Measurements from ENCODE around the gene DCDC2C.

The DCDC2C gene

GRCh38 chr2:3712424-3712823 is 9.0 kb downstream of the DCDC2C start:
- no peak overlapping the region for H3K4me3 Mint-ChIP-seq
- H3K27ac Mint-ChIP-seq: no peak overlapping the region
- H3K4me1 Mint-ChIP-seq: no peaks in the 10 kb centered on the region
- no peak for DNase-seq
- no peak for ATAC-seq (replicated peaks)
- no peaks in the 10 kb centered on the region for H3K36me3 Mint-ChIP-seq
- peaks cover 4 to 10% of the 10 kb centered on the region in 2 donors for H3K27me3 Mint-ChIP-seq
- H3K9me3 Mint-ChIP-seq: no peaks in the 10 kb centered on the region

- Mint-ChIP-seq H3K9me3 (no peaks in the 10 kb centered on the region), H3K4me3 (no peak overlapping the region), H3K27ac (no peak overlapping the region), H3K36me3 (no peaks in the 10 kb centered on the region), H3K27me3 (peaks cover 4 to 10% of the 10 kb centered on the region in 2 donors), H3K4me1 (no peaks in the 10 kb centered on the region)
- DNase-seq (no peak), ATAC-seq (replicated peaks) (no peak)
These were observed 9.6 kb downstream of the DCDC2C start for GRCh38 chr2:3712831-3713503.

GRCh38 chr2:3718679-3719078 is 15.3 kb downstream of the DCDC2C start:
- ATAC-seq (replicated peaks) (no peak), DNase-seq (no peak)
- H3K9me3 Mint-ChIP-seq: peaks cover 11 to 12% of the 10 kb centered on the region in 2 donors
- no peak overlapping the region for H3K27ac Mint-ChIP-seq
- H3K4me1 Mint-ChIP-seq: no peaks in the 10 kb centered on the region
- H3K4me3 Mint-ChIP-seq: no peak overlapping the region
- peaks cover 5 to 14% of the 10 kb centered on the region in 2 donors for H3K27me3 Mint-ChIP-seq
- H3K36me3 Mint-ChIP-seq: no peaks in the 10 kb centered on the region

- ATAC-seq (replicated peaks) (no peak), DNase-seq (no peak)
- Mint-ChIP-seq H3K9me3 (peaks cover 7 to 12% of the 10 kb centered on the region in 2 donors), H3K27ac (no peak overlapping the region), H3K27me3 (peaks cover 14 to 34% of the 10 kb centered on the region in 2 donors), H3K36me3 (no peaks in the 10 kb centered on the region), H3K4me1 (no peaks in the 10 kb centered on the region), H3K4me3 (no peak overlapping the region)
These were observed 21.6 kb downstream of the DCDC2C start for GRCh38 chr2:3725002-3725401.

DNA sequence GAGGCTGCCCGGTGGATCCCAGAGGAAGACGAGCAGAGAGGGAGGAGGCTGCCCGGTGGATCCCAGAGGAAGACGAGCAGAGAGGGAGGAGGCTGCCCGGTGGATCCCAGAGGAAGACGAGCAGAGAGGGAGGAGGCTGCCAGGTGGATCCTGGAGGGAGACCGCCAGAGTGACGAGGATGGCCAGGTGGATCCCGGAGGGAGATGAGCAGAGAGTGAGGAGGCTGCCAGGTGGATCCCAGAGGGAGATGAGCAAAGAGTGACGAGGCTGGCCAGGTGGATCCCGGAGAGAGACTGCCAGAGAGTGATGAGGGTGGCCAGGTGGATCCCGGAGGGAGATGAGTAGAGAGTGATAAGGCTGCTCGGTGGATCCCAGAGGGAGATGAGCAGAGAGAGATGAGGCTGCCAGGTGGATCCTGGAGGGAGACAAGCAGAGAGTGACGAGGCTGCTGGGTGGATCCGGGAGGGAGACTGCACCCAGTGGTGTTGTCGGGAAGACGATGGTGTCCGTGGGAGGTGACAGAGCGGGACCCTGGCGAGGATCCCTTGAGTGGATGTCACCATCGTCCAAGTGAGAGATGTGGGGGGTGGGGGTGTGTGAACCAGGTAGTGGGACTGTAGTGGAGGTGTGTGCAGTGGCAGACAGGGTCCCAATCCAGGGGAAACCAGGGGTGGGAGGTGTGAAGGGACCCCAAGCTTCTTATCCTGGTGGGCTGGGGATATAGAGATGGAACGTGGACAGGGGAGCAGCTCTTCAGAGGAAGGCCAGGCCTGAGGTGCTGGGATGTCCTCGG is 22.3 kb downstream of the DCDC2C start:
- H3K27me3 Mint-ChIP-seq: peaks cover 14 to 34% of the 10 kb centered on the region in 2 donors
- ATAC-seq (replicated peaks) (no peak), DNase-seq (no peak)
- H3K36me3 Mint-ChIP-seq: no peaks in the 10 kb centered on the region
- peaks cover 4 to 11% of the 10 kb centered on the region in 2 donors for H3K9me3 Mint-ChIP-seq
- no peak overlapping the region for H3K4me3 Mint-ChIP-seq
- no peak overlapping the region for H3K27ac Mint-ChIP-seq
- H3K4me1 Mint-ChIP-seq: no peaks in the 10 kb centered on the region

- H3K9me3 Mint-ChIP-seq: peaks cover 3 to 4% of the 10 kb centered on the region in 2 donors
- no peak overlapping the region for H3K4me3 Mint-ChIP-seq
- H3K4me1 Mint-ChIP-seq: no peaks in the 10 kb centered on the region
- no peak overlapping the region for H3K27ac Mint-ChIP-seq
- DNase-seq: no peak
- no peak for ATAC-seq (replicated peaks)
- H3K27me3 Mint-ChIP-seq: peaks cover 14 to 31% of the 10 kb centered on the region in 2 donors
- H3K36me3 Mint-ChIP-seq: no peaks in the 10 kb centered on the region
These were observed 23.1 kb downstream of the DCDC2C start for GRCh38 chr2:3726511-3726910.

DNA sequence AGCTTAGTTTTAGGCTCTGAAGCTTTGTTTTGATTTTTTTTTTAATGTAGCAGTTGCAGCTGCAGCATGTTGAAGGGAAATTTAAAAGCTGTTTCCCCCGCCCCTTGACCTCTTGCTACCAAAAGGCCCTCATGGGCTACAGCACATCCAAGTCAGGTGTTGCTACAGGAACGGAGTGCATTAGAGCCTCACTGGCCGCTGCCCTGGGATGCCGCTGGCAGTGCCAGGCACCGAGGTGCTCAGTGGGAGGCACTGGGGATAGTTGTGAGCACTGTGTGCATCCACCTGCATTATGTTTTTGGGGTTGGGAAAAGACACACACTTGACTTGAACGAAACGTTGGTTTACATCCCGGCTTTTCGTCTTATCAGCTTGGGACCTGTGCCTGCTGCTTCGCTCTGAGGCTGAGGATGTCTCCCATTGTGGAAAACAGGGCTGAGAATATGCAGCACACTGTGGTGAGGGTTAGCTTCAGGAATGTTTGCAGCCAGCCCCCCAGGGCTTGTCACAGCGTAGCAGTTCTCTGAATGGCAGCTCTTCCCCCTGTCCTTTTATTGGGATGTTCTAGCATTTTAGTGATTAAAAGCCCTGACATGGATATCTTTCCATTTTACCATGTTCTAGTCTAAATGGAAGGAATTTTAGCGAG is 24.1 kb downstream of the DCDC2C start:
- Mint-ChIP-seq H3K27me3 (peaks cover 19 to 28% of the 10 kb centered on the region in 2 donors), H3K4me1 (no peaks in the 10 kb centered on the region), H3K9me3 (no peaks in the 10 kb centered on the region), H3K36me3 (no peaks in the 10 kb centered on the region), H3K27ac (no peak overlapping the region), H3K4me3 (no peak overlapping the region)
- DNase-seq (no peak), ATAC-seq (replicated peaks) (no peak)

DNA sequence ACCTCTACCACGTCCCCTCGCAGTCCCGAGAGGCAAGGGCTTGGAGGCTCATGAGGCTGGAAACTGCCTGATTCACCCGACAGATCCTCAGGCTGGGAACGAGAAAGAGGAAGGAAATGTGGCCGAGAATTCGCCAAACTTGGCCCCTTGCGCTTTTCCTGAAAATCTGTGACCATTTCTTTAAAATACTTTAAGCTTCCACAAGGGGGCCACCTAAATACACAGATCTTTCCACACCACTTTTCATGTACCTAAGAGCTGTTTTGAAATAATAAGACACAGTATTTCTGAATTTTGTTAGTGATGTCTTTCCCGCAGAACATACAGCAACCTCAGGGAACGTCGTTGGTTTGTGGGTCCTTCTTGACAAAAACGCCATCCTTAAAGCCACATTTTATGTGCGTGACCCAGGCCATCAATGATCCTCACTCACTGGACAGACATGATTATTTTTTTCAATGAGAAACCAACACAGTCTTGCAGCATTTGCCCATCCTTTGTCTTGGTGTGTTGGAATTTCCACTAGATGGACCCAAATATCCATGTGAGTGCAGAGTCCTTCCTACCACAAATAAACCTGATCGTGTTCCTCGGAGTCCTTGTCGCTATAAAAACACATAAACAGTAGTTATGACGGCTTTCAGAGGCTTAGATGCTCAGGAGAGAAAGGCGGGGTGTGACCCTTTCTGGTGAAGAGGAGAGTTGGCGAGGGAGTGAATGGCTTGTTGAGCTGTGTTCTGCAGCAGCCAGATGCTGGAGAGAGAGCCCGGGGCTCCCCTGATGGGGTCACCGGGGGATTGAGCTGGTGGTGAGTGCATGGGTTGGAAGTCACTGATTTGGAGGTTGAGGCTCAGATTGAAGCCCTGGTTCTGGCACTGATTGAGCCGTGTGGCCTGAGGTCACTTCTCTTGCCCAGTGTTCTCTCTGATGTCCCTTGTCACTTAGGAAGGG is 25.0 kb downstream of the DCDC2C start:
- DNase-seq (no peak), ATAC-seq (replicated peaks) (no peak)
- no peaks in the 10 kb centered on the region for H3K4me1 Mint-ChIP-seq
- no peaks in the 10 kb centered on the region for H3K36me3 Mint-ChIP-seq
- peaks cover 16 to 23% of the 10 kb centered on the region in 2 donors for H3K27me3 Mint-ChIP-seq
- H3K9me3 Mint-ChIP-seq: no peaks in the 10 kb centered on the region
- H3K4me3 Mint-ChIP-seq: no peak overlapping the region
- no peak overlapping the region for H3K27ac Mint-ChIP-seq

- Mint-ChIP-seq H3K4me3 (no peak overlapping the region), H3K27me3 (peaks cover 14 to 19% of the 10 kb centered on the region in 2 donors), H3K27ac (no peak overlapping the region), H3K36me3 (no peaks in the 10 kb centered on the region), H3K9me3 (no peaks in the 10 kb centered on the region), H3K4me1 (no peaks in the 10 kb centered on the region)
- DNase-seq (no peak), ATAC-seq (replicated peaks) (no peak)
These were observed 25.7 kb downstream of the DCDC2C start for GRCh38 chr2:3729055-3729448.

DNA sequence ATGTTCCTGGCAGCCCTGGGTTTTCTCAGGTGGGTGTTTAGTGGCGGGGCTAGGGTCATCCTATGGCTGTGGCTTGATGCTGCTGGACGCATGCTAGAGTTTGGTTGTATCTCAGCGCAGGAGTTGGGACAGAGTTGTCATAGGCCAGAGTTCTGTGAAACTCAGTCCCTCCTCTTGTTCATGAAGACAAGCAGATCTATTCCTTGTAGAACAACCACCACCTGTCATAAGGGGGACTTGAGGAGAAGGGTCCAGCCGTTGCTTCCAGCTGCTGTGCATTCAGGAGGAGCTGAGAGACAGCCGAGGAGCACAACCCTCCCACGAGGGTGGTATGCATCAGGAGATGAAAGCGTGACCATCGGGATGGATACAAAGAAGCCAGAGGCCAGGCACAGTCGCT is 26.4 kb downstream of the DCDC2C start:
- no peak overlapping the region for H3K4me3 Mint-ChIP-seq

GRCh38 chr2:3730646-3731045 is 27.3 kb downstream of the DCDC2C start:
- Mint-ChIP-seq H3K9me3 (no peaks in the 10 kb centered on the region), H3K4me3 (no peak overlapping the region), H3K36me3 (no peaks in the 10 kb centered on the region), H3K4me1 (no peaks in the 10 kb centered on the region), H3K27me3 (peaks cover 8 to 15% of the 10 kb centered on the region in 2 donors), H3K27ac (no peak overlapping the region)
- no peak for ATAC-seq (replicated peaks)
- no peak for DNase-seq

More for the DNA sequence above, 26.4 kb downstream of the DCDC2C start:
- DNase-seq (no peak), ATAC-seq (replicated peaks) (no peak)
- no peaks in the 10 kb centered on the region for H3K36me3 Mint-ChIP-seq
- H3K9me3 Mint-ChIP-seq: no peaks in the 10 kb centered on the region
- H3K27me3 Mint-ChIP-seq: peaks cover 14% of the 10 kb centered on the region in 2 donors
- no peaks in the 10 kb centered on the region for H3K4me1 Mint-ChIP-seq
- H3K27ac Mint-ChIP-seq: no peak overlapping the region

GRCh38 chr2:3731829-3732228 is 28.5 kb downstream of the DCDC2C start:
- Mint-ChIP-seq H3K4me3 (no peak overlapping the region), H3K36me3 (no peaks in the 10 kb centered on the region), H3K9me3 (no peaks in the 10 kb centered on the region), H3K4me1 (no peaks in the 10 kb centered on the region), H3K27me3 (peaks cover 10 to 21% of the 10 kb centered on the region in 2 donors), H3K27ac (no peak overlapping the region)
- ATAC-seq (replicated peaks) (peak in 1 of 2 donors; percentile 14), DNase-seq (no peak)

- Mint-ChIP-seq H3K27ac (no peak overlapping the region), H3K36me3 (no peaks in the 10 kb centered on the region), H3K4me1 (no peaks in the 10 kb centered on the region), H3K9me3 (no peaks in the 10 kb centered on the region), H3K4me3 (no peak overlapping the region), H3K27me3 (peaks cover 5 to 13% of the 10 kb centered on the region in 2 donors)
- no peak for DNase-seq
- no peak for ATAC-seq (replicated peaks)
These were observed 32.7 kb downstream of the DCDC2C start for GRCh38 chr2:3736112-3736511.

DNA sequence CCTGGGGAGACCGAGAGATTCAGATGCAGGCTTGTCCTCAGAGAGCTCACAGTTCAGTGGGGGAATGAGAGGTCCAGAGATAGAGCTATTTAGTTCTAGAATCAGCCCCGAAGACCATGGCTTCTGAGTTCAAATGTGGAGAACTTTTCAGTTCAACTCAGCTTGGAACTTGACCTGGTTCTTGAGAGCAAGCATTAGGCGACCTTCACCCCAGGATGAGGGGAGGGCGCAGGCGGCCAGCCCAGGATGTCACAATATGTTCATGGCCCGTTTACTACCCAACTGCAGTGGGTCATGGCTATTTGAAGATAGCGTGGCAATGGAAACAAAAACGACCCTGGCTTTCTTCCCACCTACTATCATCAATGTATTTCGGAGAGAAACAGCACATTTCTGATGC is 33.8 kb downstream of the DCDC2C start:
- H3K4me3 Mint-ChIP-seq: no peak overlapping the region
- H3K27ac Mint-ChIP-seq: no peak overlapping the region
- no peaks in the 10 kb centered on the region for H3K9me3 Mint-ChIP-seq
- ATAC-seq (replicated peaks) (no peak), DNase-seq (no peak)
- no peaks in the 10 kb centered on the region for H3K36me3 Mint-ChIP-seq
- H3K4me1 Mint-ChIP-seq: no peaks in the 10 kb centered on the region
- H3K27me3 Mint-ChIP-seq: peaks cover 5 to 7% of the 10 kb centered on the region in 2 donors

Data from stimulated activated naive B cell treated with anti-CD40 and anti-IgM and Interleukin-4, amounts not matched to agents 10 μg/mL and 1 μg/mL and 100 μg/mL, for 72 hours (primary cell).